Large intestine (tissue), 3 donors: ENCODE data around the gene SMARCB1. TPM values are rescaled to one million over a fixed set of nuclear protein-coding genes. Genes with fewer than 3 reads are reported as not detected.
"Not testable (repeated sequence)": the region's sequence is repeated elsewhere in the genome, so short reads cannot be mapped to it uniquely, and the experiment has no call there.

Experiments
- DNase-seq, 2 donors: peaks; one replicate each; pipeline versions ENCODE4 v3.0.0 to v3.0.0-alpha.2; 2013
- H3K27ac ChIP-seq: one replicate; pipeline ENCODE4 v1.5.1; 2013; ENCODE audit warnings: low read length
- H3K27me3 ChIP-seq: 2 replicates; pipeline ENCODE4 v1.6.1; 2013; ENCODE audit warnings: low read length; ENCODE audit not compliant: control insufficient read depth, insufficient read depth
- H3K36me3 ChIP-seq: 2 replicates; pipeline ENCODE4 v1.6.1; 2013; ENCODE audit warnings: low read length; ENCODE audit not compliant: control insufficient read depth, insufficient read depth
- H3K4me1 ChIP-seq: one replicate; pipeline ENCODE4 v1.6.1; 2013; ENCODE audit warnings: low read length; ENCODE audit not compliant: control insufficient read depth, insufficient read depth
- H3K4me3 ChIP-seq: one replicate; pipeline ENCODE4 v1.5.1; 2013; ENCODE audit warnings: low read length
- H3K9me3 ChIP-seq: one replicate; pipeline ENCODE4 v1.6.1; 2013; ENCODE audit warnings: mild to moderate bottlenecking, low read depth, low read length, moderate library complexity; ENCODE audit not compliant: control insufficient read depth
- WGBS: methylation state at CpG from one replicate; pipeline ENCODE4 v1.1.5; 2013; ENCODE audit warnings: low lambda C conversion rate; ENCODE audit not compliant: insufficient coverage; 5-methylcytosine and 5-hydroxymethylcytosine counted together
- polyA plus RNA-seq: library from polyadenylated mRNA; unstranded; fragments of 120-200 nt; gene quantifications from one replicate; pipeline ENCODE4 v1.2.1, GENCODE V29; 2013

The SMARCB1 gene
- polyA plus RNA-seq, 1 donor: 84.8 TPM

DNA sequence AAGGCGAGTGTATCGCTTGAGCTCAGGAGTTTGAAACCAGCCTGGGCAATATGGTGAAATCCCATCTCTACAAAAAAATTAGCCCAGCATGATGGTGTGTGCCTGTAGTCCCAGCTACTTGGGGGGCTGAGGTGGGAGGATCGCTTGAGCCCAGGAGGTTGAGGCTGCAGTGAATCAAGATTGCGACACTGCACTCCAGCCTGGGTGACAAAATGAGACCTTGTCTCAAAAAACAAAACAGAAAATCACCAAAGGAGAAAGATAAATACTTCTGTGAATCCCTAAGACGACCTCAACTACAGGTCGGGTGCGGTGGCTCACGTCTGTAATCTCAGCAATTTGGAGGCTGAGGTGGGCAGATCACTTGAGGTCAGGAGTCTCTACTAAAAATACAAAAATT lies 73.4 kb downstream of the SMARCB1 start:
- DNase-seq, H3K27me3 ChIP-seq, H3K4me3 ChIP-seq, H3K9me3 ChIP-seq, H3K36me3 ChIP-seq, H3K27ac ChIP-seq: not testable (repeated sequence)
- WGBS: no CpG with 5 or more reads among the region's 8 CpGs
- H3K4me1 ChIP-seq: peaks cover 11% of the 10 kb centered on the region

DNA sequence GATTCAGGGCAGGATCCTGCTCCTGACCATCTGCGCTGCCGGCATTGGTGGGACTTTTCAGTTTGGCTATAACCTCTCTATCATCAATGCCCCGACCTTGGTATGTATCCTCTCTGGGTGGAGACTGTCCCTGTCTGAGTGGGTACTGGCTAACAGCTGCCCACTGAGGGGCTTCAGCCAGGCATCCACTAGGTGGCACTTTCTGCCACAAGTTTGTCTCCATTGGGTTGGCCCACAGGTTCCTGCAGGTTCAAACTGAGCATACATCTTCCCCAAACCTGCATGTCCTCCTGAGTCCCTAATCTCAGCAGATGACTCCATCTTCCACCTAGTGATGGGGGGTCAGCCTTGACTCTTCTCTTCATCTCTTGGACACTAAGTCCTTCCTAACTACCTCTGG lies 75.3 kb downstream of the SMARCB1 start:
- Histone ChIP-seq H3K4me1 (peaks cover 6% of the 10 kb centered on the region), H3K4me3 (no peak overlapping the region)
- no CpG with 5 or more reads among the region's 3 CpGs for WGBS

DNA sequence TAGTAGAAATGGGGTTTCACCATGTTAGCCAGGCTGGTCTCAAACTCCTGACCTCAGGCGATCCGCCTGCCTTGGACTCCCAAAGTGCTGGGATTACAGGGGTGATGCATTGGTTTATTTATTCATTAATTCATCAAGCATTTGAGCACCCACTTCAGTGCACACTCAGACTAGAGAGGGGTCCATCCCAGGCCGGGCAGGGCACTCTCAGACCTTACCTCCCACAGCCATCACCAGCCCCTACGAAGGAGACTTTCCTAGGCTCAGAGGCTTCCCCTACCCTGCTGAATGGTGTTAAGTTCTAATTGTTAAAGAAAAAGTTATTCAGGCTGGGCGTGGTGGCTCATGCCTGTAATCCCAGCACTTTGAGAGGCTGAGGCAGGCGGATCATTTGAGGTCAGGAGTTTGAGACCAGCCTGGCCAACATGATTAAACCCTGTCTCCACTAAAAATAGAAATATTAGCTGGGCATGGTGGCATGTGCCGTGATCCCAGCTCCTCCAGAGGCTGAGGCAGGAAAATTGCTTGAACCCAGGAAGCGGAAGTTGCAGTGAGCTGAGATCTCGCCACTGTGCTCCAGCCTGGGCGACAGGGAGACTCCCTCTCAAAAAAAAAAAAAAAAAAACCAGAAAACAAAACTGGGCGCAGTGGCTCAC lies 77.9 kb downstream of the SMARCB1 start:
- 80% methylated on average over 1 of the region's 11 CpGs for WGBS
- not testable (repeated sequence) for DNase-seq, H3K27ac ChIP-seq, H3K9me3 ChIP-seq, H3K27me3 ChIP-seq, H3K4me1 ChIP-seq, H3K4me3 ChIP-seq
- peaks cover 17% of the 10 kb centered on the region for H3K36me3 ChIP-seq

More for the DNA sequence above, 75.3 kb downstream of the SMARCB1 start:
- Histone ChIP-seq H3K27ac (no peak overlapping the region), H3K36me3 (peaks cover 2% of the 10 kb centered on the region), H3K27me3 (no peaks in the 10 kb centered on the region), H3K9me3 (no peaks in the 10 kb centered on the region)
- peak in 1 of 2 donors; percentile 44 for DNase-seq

DNA sequence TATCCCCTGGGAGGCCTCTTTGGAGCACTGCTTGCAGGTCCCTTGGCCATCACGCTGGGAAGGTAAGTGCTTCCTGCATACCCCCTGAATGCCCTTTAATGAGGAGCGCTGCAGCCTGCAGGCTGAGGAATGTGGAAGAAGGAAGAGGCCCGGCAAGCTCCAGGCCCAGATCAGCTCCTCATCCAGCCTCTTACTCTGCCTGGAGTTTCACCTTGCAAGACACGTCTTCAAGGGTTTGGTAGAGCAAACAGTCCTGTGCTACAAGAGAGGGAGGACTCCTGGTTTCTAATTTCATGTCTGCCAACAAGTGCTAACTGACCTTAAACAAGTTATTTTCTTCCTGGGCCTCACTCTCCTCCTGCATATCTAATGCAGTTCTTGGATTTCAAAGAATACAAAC lies 81.8 kb downstream of the SMARCB1 start:
- WGBS: no CpG with 5 or more reads among the region's 4 CpGs

DNA sequence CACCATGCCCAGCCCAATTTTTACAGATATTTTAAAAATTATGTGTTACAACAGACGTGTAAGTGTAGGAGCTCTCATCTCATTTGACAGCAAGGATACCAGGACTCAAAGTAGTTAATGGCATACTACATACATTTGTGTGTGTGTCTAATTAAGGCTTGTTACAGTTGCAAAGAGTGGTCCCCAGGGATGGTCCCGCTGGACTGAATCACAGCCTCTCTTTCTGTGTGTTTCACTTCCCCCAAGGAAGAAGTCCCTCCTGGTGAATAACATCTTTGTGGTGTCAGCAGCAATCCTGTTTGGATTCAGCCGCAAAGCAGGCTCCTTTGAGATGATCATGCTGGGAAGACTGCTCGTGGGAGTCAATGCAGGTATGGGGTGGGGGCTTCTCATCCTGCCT lies 88.1 kb downstream of the SMARCB1 start:
- WGBS: no CpG with 5 or more reads among the region's 4 CpGs
- no peaks in the 10 kb centered on the region for H3K9me3 ChIP-seq
- no peaks in the 10 kb centered on the region for H3K27me3 ChIP-seq
- no peak overlapping the region for H3K4me3 ChIP-seq
- no peaks in the 10 kb centered on the region for H3K4me1 ChIP-seq
- no peak for DNase-seq
- peaks cover 11% of the 10 kb centered on the region for H3K36me3 ChIP-seq
- H3K27ac ChIP-seq: no peak overlapping the region

More for the DNA sequence above, 81.8 kb downstream of the SMARCB1 start:
- Histone ChIP-seq H3K4me3 (no peak overlapping the region), H3K27me3 (no peaks in the 10 kb centered on the region), H3K36me3 (peaks cover 18% of the 10 kb centered on the region), H3K9me3 (no peaks in the 10 kb centered on the region), H3K27ac (no peak overlapping the region), H3K4me1 (no peaks in the 10 kb centered on the region)
- no peak for DNase-seq

DNA sequence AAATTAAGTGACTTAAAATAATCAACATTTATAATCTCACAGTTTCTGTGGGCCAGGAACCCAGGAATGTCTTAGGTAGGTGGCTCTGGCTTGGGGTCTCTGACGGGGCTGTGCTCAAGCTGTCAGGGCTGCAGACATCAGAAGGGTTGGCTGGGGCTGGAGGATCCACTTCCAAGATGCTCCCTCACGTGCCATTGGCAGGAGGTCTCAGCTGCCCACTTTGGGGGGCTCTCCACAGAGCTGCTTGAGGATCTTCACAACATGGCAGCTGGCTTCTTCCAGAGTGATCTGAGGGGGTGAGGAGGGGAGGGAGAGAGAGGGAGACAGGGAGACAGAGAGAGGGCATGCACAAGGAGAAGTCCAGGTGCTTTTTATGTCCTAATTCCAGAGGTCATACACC lies 89.0 kb downstream of the SMARCB1 start:
- Histone ChIP-seq H3K9me3 (no peaks in the 10 kb centered on the region), H3K36me3 (peaks cover 11% of the 10 kb centered on the region), H3K4me1 (no peaks in the 10 kb centered on the region), H3K27me3 (no peaks in the 10 kb centered on the region), H3K4me3 (no peak overlapping the region), H3K27ac (no peak overlapping the region)
- DNase-seq: no peak
- WGBS: no CpG with 5 or more reads among the region's 2 CpGs

DNA sequence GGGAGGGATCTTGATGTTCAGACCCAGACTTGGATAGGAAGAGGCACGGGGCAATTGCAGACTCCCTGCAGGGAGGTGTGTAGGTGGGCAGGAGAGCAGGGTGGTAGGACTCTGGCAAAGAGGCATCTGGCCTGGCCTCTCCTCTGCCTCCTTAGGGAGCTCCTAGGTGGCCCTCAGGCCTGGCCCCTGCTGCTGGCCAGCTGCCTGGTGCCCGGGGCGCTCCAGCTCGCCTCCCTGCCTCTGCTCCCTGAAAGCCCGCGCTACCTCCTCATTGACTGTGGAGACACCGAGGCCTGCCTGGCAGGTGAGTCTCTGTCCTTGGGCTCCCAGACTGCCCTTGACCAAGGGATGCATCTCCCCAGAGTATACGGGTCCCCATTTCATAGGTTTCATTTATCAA lies 90.8 kb downstream of the SMARCB1 start:
- no peak for DNase-seq
- no CpG with 5 or more reads among the region's 8 CpGs for WGBS
- peaks cover 12% of the 10 kb centered on the region for H3K36me3 ChIP-seq
- no peaks in the 10 kb centered on the region for H3K27me3 ChIP-seq
- H3K4me1 ChIP-seq: no peaks in the 10 kb centered on the region
- H3K9me3 ChIP-seq: peaks cover 2% of the 10 kb centered on the region
- H3K4me3 ChIP-seq: no peak overlapping the region
- H3K27ac ChIP-seq: no peak overlapping the region

DNA sequence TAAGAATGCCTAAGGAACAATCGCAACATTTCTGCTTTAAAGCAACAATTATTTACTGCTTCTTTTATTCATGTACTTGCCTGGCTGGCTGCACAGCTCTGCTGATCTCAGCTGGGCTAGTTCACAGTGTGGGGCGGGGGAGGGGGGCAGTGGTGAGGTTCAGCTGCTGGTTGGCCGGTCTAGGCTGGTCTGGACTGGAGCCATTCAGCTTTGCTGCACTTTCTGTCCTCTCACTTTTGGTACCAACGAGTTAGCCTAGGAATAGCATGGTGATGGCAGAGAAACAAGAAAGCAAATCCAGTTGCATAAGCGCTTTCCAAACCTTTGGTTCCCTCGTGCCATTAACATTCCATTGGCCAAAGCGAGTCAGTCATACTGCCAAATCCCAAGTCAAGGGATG lies 91.5 kb downstream of the SMARCB1 start:
- WGBS: no CpG with 5 or more reads among the region's 7 CpGs
- H3K36me3 ChIP-seq: peaks cover 13% of the 10 kb centered on the region
- peaks cover 2% of the 10 kb centered on the region for H3K9me3 ChIP-seq
- no peak for DNase-seq
- H3K27me3 ChIP-seq: no peaks in the 10 kb centered on the region
- no peak overlapping the region for H3K4me3 ChIP-seq
- no peaks in the 10 kb centered on the region for H3K4me1 ChIP-seq
- H3K27ac ChIP-seq: no peak overlapping the region

DNA sequence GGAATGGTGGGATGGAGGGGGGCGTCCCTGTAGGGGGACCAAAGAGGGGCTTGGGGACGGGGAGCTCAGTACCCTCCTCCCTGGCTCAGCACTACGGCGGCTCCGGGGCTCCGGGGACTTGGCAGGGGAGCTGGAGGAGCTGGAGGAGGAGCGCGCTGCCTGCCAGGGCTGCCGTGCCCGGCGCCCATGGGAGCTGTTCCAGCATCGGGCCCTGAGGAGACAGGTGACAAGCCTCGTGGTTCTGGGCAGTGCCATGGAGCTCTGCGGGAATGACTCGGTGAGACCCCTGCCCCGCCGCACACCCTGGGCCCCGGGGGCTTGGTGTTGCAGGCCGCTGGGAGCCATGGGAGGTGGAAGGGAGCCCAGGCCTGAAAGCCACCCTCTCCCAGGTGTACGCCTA lies 95.6 kb downstream of the SMARCB1 start:
- Histone ChIP-seq H3K36me3 (peaks cover 6% of the 10 kb centered on the region), H3K4me3 (no peak overlapping the region), H3K27ac (no peak overlapping the region), H3K9me3 (peaks cover 2% of the 10 kb centered on the region), H3K27me3 (no peaks in the 10 kb centered on the region), H3K4me1 (no peaks in the 10 kb centered on the region)
- no CpG with 5 or more reads among the region's 20 CpGs for WGBS
- DNase-seq: no peak

DNA sequence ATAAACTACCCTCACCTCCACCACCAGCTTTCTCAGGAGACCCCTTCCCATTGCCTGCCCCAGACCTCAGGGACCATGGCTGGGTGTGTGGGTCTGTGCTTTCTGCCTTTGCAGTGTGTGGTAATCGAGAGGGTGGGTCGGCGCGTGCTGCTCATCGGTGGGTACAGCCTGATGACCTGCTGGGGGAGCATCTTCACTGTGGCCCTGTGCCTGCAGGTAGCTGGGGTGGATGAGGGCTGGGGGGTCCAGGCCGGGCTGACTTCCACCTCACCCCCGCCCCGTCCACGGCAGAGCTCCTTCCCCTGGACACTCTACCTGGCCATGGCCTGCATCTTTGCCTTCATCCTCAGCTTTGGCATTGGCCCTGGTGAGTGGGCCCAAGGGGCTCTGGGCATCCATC lies 96.9 kb downstream of the SMARCB1 start:
- no CpG with 5 or more reads among the region's 9 CpGs for WGBS
- Histone ChIP-seq H3K27me3 (no peaks in the 10 kb centered on the region), H3K4me3 (no peak overlapping the region), H3K36me3 (peaks cover 2% of the 10 kb centered on the region), H3K4me1 (no peaks in the 10 kb centered on the region), H3K9me3 (peaks cover 2% of the 10 kb centered on the region), H3K27ac (no peak overlapping the region)
- no peak for DNase-seq

DNA sequence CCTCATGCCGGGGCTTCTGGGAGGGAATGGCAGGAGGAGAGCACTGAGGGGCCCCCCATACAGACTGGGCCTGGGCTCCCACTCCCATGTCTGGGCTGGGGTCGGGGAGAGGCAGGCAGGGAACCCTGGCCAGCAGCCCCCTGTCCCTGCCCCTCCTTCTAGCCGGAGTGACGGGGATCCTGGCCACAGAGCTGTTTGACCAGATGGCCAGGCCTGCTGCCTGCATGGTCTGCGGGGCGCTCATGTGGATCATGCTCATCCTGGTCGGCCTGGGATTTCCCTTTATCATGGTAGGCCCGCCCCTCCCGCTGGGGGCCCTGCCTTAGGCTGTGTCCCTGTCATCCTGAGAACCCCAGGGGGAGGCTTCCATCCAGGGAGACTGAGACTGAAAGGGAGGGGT lies 97.4 kb downstream of the SMARCB1 start:
- no peaks in the 10 kb centered on the region for H3K27me3 ChIP-seq
- no CpG with 5 or more reads among the region's 9 CpGs for WGBS
- H3K36me3 ChIP-seq: peaks cover 2% of the 10 kb centered on the region
- H3K9me3 ChIP-seq: peaks cover 2% of the 10 kb centered on the region
- H3K27ac ChIP-seq: no peak overlapping the region
- no peaks in the 10 kb centered on the region for H3K4me1 ChIP-seq
- no peak overlapping the region for H3K4me3 ChIP-seq
- DNase-seq: no peak
